ENCODE measurements around the gene ACTRT1.

The ACTRT1 gene

GRCh38 chrX:128051526-128051925 lies 677 bp downstream of the ACTRT1 start:
- Histone ChIP-seq H3K4me1 (ENCODE audit: insufficient read depth, low read length, severe bottlenecking) (no peaks in the 10 kb centered on the region), H3K27me3 (ENCODE audit: insufficient read depth, low read length) (no peaks in the 10 kb centered on the region), H3K9me2 (ENCODE audit: low read depth, low read length) (no peaks in the 10 kb centered on the region), H3K4me2 (ENCODE audit: low read length) (no peak overlapping the region), H3K79me2 (ENCODE audit: insufficient read depth, low read length) (no peaks in the 10 kb centered on the region), H3K4me3 (ENCODE audit: low read depth, low read length, poor library complexity, severe bottlenecking) (no peak overlapping the region), H3F3A (ENCODE audit: insufficient read depth, low read length) (no peaks in the 10 kb centered on the region), H4K20me1 (ENCODE audit: insufficient read depth, low read length) (no peaks in the 10 kb centered on the region), H3K27ac (ENCODE audit: low read depth, low read length, poor library complexity, severe bottlenecking) (no peak overlapping the region), H3K36me3 (ENCODE audit: insufficient read depth, low read length) (no peaks in the 10 kb centered on the region), H3K9me3 (ENCODE audit: low read length) (no peaks in the 10 kb centered on the region), H2AFZ (ENCODE audit: low read length) (no peak overlapping the region), H3K9ac (ENCODE audit: low read length) (no peak overlapping the region)
- no peak for TF ChIP-seq EZH2 (IDR thresholded peaks at IDR 0.05; ENCODE audit: borderline replicate concordance, low read length)
- TF ChIP-seq, protein P1, sequence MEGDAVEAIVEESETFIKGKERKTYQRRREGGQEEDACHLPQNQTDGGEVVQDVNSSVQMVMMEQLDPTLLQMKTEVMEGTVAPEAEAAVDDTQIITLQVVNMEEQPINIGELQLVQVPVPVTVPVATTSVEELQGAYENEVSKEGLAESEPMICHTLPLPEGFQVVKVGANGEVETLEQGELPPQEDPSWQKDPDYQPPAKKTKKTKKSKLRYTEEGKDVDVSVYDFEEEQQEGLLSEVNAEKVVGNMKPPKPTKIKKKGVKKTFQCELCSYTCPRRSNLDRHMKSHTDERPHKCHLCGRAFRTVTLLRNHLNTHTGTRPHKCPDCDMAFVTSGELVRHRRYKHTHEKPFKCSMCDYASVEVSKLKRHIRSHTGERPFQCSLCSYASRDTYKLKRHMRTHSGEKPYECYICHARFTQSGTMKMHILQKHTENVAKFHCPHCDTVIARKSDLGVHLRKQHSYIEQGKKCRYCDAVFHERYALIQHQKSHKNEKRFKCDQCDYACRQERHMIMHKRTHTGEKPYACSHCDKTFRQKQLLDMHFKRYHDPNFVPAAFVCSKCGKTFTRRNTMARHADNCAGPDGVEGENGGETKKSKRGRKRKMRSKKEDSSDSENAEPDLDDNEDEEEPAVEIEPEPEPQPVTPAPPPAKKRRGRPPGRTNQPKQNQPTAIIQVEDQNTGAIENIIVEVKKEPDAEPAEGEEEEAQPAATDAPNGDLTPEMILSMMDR (IDR thresholded peaks at IDR 0.05; ENCODE audit: low read length) = no peak

DNA sequence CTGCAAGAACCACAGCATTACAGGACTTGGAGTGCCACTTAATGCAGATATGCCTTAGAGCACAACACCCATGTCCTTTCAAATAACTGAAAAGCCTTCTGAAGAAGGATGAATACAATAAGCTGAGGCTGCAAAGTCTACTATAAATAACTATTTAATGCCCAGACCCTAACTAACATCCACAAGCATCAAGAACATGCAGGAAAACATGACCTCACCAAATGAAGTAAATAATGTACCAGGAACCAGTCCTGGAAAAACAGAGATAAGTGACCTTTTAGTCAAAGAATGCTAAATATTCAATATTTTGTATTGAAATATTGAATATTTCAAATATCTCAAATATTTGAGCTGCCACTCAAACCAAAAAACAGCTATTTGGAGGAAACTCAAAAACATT lies 16.9 kb downstream of the ACTRT1 start:
- no peak overlapping the region for H2AFZ ChIP-seq (ENCODE audit: low read length)
- no peak overlapping the region for H3K4me3 ChIP-seq (ENCODE audit: low read depth, low read length, poor library complexity, severe bottlenecking)
- TF ChIP-seq, protein P1 (IDR thresholded peaks at IDR 0.05; ENCODE audit: low read length) = no peak
- no peaks in the 10 kb centered on the region for H3K36me3 ChIP-seq (ENCODE audit: insufficient read depth, low read length)
- H3K4me2 ChIP-seq (ENCODE audit: low read length) = no peak overlapping the region
- no peaks in the 10 kb centered on the region for H3F3A ChIP-seq (ENCODE audit: insufficient read depth, low read length)
- H3K27me3 ChIP-seq (ENCODE audit: insufficient read depth, low read length) = no peaks in the 10 kb centered on the region
- H3K9ac ChIP-seq (ENCODE audit: low read length) = no peak overlapping the region
- H3K9me2 ChIP-seq (ENCODE audit: low read depth, low read length) = no peaks in the 10 kb centered on the region
- no peaks in the 10 kb centered on the region for H3K79me2 ChIP-seq (ENCODE audit: insufficient read depth, low read length)
- H4K20me1 ChIP-seq (ENCODE audit: insufficient read depth, low read length) = no peaks in the 10 kb centered on the region
- no peaks in the 10 kb centered on the region for H3K9me3 ChIP-seq (ENCODE audit: low read length)
- no peaks in the 10 kb centered on the region for H3K4me1 ChIP-seq (ENCODE audit: insufficient read depth, low read length, severe bottlenecking)
- no peak overlapping the region for H3K27ac ChIP-seq (ENCODE audit: low read depth, low read length, poor library complexity, severe bottlenecking)

- Histone ChIP-seq H3K4me3 (ENCODE audit: low read depth, low read length, poor library complexity, severe bottlenecking) (no peak overlapping the region), H3K36me3 (ENCODE audit: insufficient read depth, low read length) (no peaks in the 10 kb centered on the region), H3K9me3 (ENCODE audit: low read length) (no peaks in the 10 kb centered on the region), H3K79me2 (ENCODE audit: insufficient read depth, low read length) (no peaks in the 10 kb centered on the region), H4K20me1 (ENCODE audit: insufficient read depth, low read length) (no peaks in the 10 kb centered on the region), H2AFZ (ENCODE audit: low read length) (no peak overlapping the region), H3K4me1 (ENCODE audit: insufficient read depth, low read length, severe bottlenecking) (no peaks in the 10 kb centered on the region), H3K9ac (ENCODE audit: low read length) (no peak overlapping the region), H3K4me2 (ENCODE audit: low read length) (no peak overlapping the region), H3F3A (ENCODE audit: insufficient read depth, low read length) (no peaks in the 10 kb centered on the region), H3K9me2 (ENCODE audit: low read depth, low read length) (no peaks in the 10 kb centered on the region), H3K27me3 (ENCODE audit: insufficient read depth, low read length) (no peaks in the 10 kb centered on the region), H3K27ac (ENCODE audit: low read depth, low read length, poor library complexity, severe bottlenecking) (no peak overlapping the region)
- TF ChIP-seq EZH2 (IDR thresholded peaks at IDR 0.05; ENCODE audit: borderline replicate concordance, low read length) = no peak
- TF ChIP-seq, protein P1 (IDR thresholded peaks at IDR 0.05; ENCODE audit: low read length) = no peak
These were observed 30.6 kb downstream of the ACTRT1 start for GRCh38 chrX:128021566-128021965.

All from OCI-LY1 (cell line).